K562 (cell line): ENCODE measurements around the gene EPHA2. TPM values are rescaled to one million over a fixed set of nuclear protein-coding genes. Genes with fewer than 3 reads are reported as not detected.

Experiments
- ATAC-seq: fragments of 200-7000 bp; cut with Tn5 transposase; 3 replicates; pipeline ENCODE4 v1.9.1; 2020; ENCODE audit warnings: moderate library complexity
- BruUV-seq: library from RNA; stranded (reverse); fragments of 400-500 nt; replicated peaks from 2 replicates; lab custom pipeline; 2021; lab: Mats Ljungman, UMichigan
- CTCF ChIA-PET: fragments of 300-600 bp; formaldehyde crosslinking; extraction: SDS; loops from one replicate; lab custom pipeline; 2021; ENCODE audit warnings: low intra/inter-chr PET ratio; lab: Yijun Ruan, JAX
- POLR2A ChIA-PET: fragments of 300-600, 350-650 bp; sonication (Branson Sonifier 250); formaldehyde crosslinking; extraction: SDS; loops from one replicate; lab custom pipeline; 2021; ENCODE audit warnings: antibody characterized with exemption, inconsistent platforms; lab: Yijun Ruan, JAX
- DNase-seq, 4 experiments: peaks; one replicate each; pipeline versions ENCODE4 v3.0.0 to v3.0.0-alpha.2; 2011 to 2018; ENCODE audit warnings: low spot score in 3 of 4, mixed read lengths in 3 of 4; ENCODE audit errors: extremely low read depth in 1 of 4
- FAIRE-seq: peaks from 2 replicates; lab custom pipeline; 2011; peaks lifted over from hg19 to GRCh38; lab: Jason Lieb, UNC
- H2AFZ ChIP-seq: 2 replicates; pipeline ENCODE4 v1.6.0; 2011; ENCODE audit warnings: low read depth, low read length, control low read depth, inconsistent platforms
- H3K27ac ChIP-seq: fragments of 200-600 bp; 3 replicates; pipeline ENCODE4 v1.8.0; 2011; ENCODE audit warnings: low read depth, mild to moderate bottlenecking, control low read depth, inconsistent platforms, low read length, moderate library complexity, mixed read lengths; ENCODE audit errors: extremely low read depth
- H3K27me3 ChIP-seq, 2 experiments: fragments of 300-600 bp in 1 of 2; 2 replicates in 1 of 2; 3 replicates in 1 of 2; pipeline versions ENCODE4 v1.6.0 to v1.8.0; 2011; ENCODE audit warnings: inconsistent platforms in 2 of 2, low read length in 2 of 2, mild to moderate bottlenecking in 1 of 2, mixed read lengths in 1 of 2, moderate library complexity in 1 of 2; ENCODE audit not compliant: control insufficient read depth in 2 of 2, insufficient read depth in 2 of 2
- H3K36me3 ChIP-seq: fragments of 300-600 bp; 3 replicates; pipeline ENCODE4 v1.8.0; 2011; ENCODE audit warnings: mild to moderate bottlenecking, low read length, inconsistent platforms; ENCODE audit not compliant: control insufficient read depth, insufficient read depth
- H3K4me1 ChIP-seq, 2 experiments: fragments of 200-600 bp in 1 of 2; replicated peaks in 1 of 2; 2 replicates in 1 of 2; 3 replicates in 1 of 2; pipeline versions ENCODE4 v1.5.1 to v1.8.0; 2011; ENCODE audit warnings: inconsistent platforms in 2 of 2, low read length in 2 of 2, mild to moderate bottlenecking in 1 of 2, mixed read lengths in 1 of 2, moderate library complexity in 1 of 2; ENCODE audit not compliant: control insufficient read depth in 2 of 2, insufficient read depth in 2 of 2
- H3K4me2 ChIP-seq: 2 replicates; pipeline ENCODE4 v1.6.1; 2011; ENCODE audit warnings: low read length, control low read depth, inconsistent platforms, mixed read lengths; ENCODE audit not compliant: insufficient read depth
- H3K4me3 ChIP-seq: fragments of 200-600 bp; sonication (generic), shearing (Covaris generic); 2 replicates; pipeline ENCODE4 v1.5.1; 2016; ENCODE audit warnings: control low read depth, inconsistent platforms
- H3K79me2 ChIP-seq: fragments of 200-600 bp; 3 replicates; pipeline ENCODE4 v1.8.0; 2011; ENCODE audit warnings: low read length, inconsistent platforms; ENCODE audit not compliant: control insufficient read depth, insufficient read depth
- H3K9ac ChIP-seq, 2 experiments: 2 replicates each; pipeline versions ENCODE4 v1.6.0 to v1.6.1; 2011; ENCODE audit warnings: low read depth in 2 of 2, low read length in 2 of 2, control low read depth in 1 of 2, inconsistent platforms in 1 of 2, mild to moderate bottlenecking in 1 of 2, mixed read lengths in 1 of 2; ENCODE audit not compliant: insufficient read depth in 1 of 2
- H3K9me1 ChIP-seq: one replicate; pipeline ENCODE4 v1.6.0; 2011; ENCODE audit warnings: inconsistent platforms, mild to moderate bottlenecking, low read length, moderate library complexity; ENCODE audit not compliant: control insufficient read depth, insufficient read depth
- H3K9me3 ChIP-seq: replicated peaks from 2 replicates; pipeline ENCODE4 v1.5.1; 2011; ENCODE audit warnings: low read depth, low read length, inconsistent platforms; ENCODE audit not compliant: control insufficient read depth, insufficient read depth
- H4K20me1 ChIP-seq: replicated peaks from 2 replicates; pipeline ENCODE4 v1.6.1; 2011; ENCODE audit warnings: low read length, inconsistent platforms, mixed read lengths; ENCODE audit not compliant: control insufficient read depth, insufficient read depth
- COPS2 ChIP-seq: fragments of 450-650 bp; conservative IDR thresholded peaks from 2 replicates; pipeline ENCODE4 v1.6.1; 2016; ENCODE audit warnings: mild to moderate bottlenecking, moderate library complexity
- CSDE1 ChIP-seq, 2 experiments: fragments of 450-650 bp; IDR thresholded peaks; 2 replicates each; pipeline ENCODE4 v1.6.1; 2016; ENCODE audit warnings: mild to moderate bottlenecking in 1 of 2
- ELK3 ChIP-seq: fragments of 450-650 bp; formaldehyde crosslinking; IDR thresholded peaks from 2 replicates; pipeline ENCODE4 v1.4.0; 2020; ENCODE audit warnings: mild to moderate bottlenecking
- FIP1L1 ChIP-seq: fragments of 200-400 bp; formaldehyde crosslinking; IDR thresholded peaks from 2 replicates; pipeline ENCODE4 v1.6.1; 2018; ENCODE audit warnings: mild to moderate bottlenecking, low read depth, low read length; ENCODE audit not compliant: poor library complexity, severe bottlenecking
- HDAC1 ChIP-seq, 2 experiments: fragments of 450-650 bp; IDR thresholded peaks; 2 replicates each; pipeline ENCODE4 v1.6.1; 2016 to 2017; ENCODE audit warnings: inconsistent platforms in 1 of 2, mild to moderate bottlenecking in 1 of 2, moderate library complexity in 1 of 2
- TFAM ChIP-seq: fragments of 250-450 bp; sonication (Bioruptor Pico); conservative IDR thresholded peaks from 2 replicates; pipeline ENCODE4 v1.5.0; 2021; ENCODE audit warnings: mild to moderate bottlenecking, moderate library complexity
- VEZF1 ChIP-seq: fragments of 200-800 bp; sonication (Bioruptor generic); IDR thresholded peaks from 2 replicates; pipeline ENCODE4 v1.6.1; 2017; ENCODE audit warnings: missing genetic modification characterization, missing compliant biosample characterization
- ZBTB40 ChIP-seq, 2 experiments: fragments of 450-650 bp in 1 of 2; sonication (generic) in 1 of 2; formaldehyde crosslinking in 1 of 2; IDR thresholded peaks; 2 replicates each; pipeline versions ENCODE4 v1.7.1 to v1.9.0; 2016 to 2022; ENCODE audit warnings: inconsistent platforms in 1 of 2, mild to moderate bottlenecking in 1 of 2, missing genetic modification reagents in 1 of 2
- ZNF354B ChIP-seq: fragments of 250-450 bp; sonication (Bioruptor Pico); IDR thresholded peaks from 2 replicates; pipeline ENCODE4 v1.4.0; 2020
- WGBS: fragments of 100-300 bp; shearing (Covaris generic); methylation state at CpG from one replicate; pipeline ENCODE4 v1.1.6; 2016; ENCODE audit warnings: low coverage, mixed read lengths; ENCODE audit not compliant: insufficient coverage; ENCODE audit errors: missing lambda C conversion rate; 5-methylcytosine and 5-hydroxymethylcytosine counted together
- in situ Hi-C: fragments of 300-500 bp; cut with MboI; formaldehyde crosslinking; loops from 4 replicates; pipeline ENCODE4 v1.15.0; 2018; ENCODE audit warnings: inconsistent platforms, mixed read lengths
- intact Hi-C: fragments of 100-400 bp; cut with micrococcal nuclease; formaldehyde crosslinking; loops from 2 replicates; pipeline ENCODE4 v1.14.2; 2022
- polyA plus RNA-seq, 8 experiments: library from polyadenylated mRNA; depleted of rRNA in 4 of 8; stranded (reverse) in 5 of 8; unstranded in 3 of 8; fragments of >200 nt; fragmentation: Nextera tagmentation in 2 of 8; fragmentation: Illumina TruSeq in 1 of 8; extraction: Ambion mirVana in 2 of 8; extraction: Trizol in 1 of 8; gene quantifications; 2 replicates each; pipeline versions ENCODE4 v1.2.1 to v1.2.3, GENCODE V29; 2011 to 2014; ENCODE audit warnings: inconsistent platforms in 1 of 8, missing spikeins in 1 of 8
- total RNA-seq, 7 experiments: library from RNA; depleted of rRNA in 6 of 7; stranded (reverse); fragments of >200 nt in 6 of 7; fragmentation: Illumina TruSeq in 2 of 7; extraction: Trizol in 2 of 7; gene quantifications; 2 replicates each; pipeline versions ENCODE4 v1.2.1 to v1.2.3, GENCODE V29; 2011 to 2021; ENCODE audit warnings: low replicate concordance in 1 of 7

Gene EPHA2
- total and polyA plus RNA-seq, 9 of the 15 experiments (the other 6 are each of a cell fraction or from before 2014, with no cell fraction given) = 0.04 to 0.40 (median 0.07) TPM; not detected in 4

GRCh38 chr1:16177306-16177705 is 21.4 kb upstream of the EPHA2 start (continued):
- TF ChIP-seq ELK3 (CRISPR knock-in tag) = no peak
- no peak for TF ChIP-seq VEZF1 (CRISPR knock-in tag)
- TF ChIP-seq COPS2 = no peak

GRCh38 chr1:16176653-16177052 is 20.8 kb upstream of the EPHA2 start:
- no peak for DNase-seq
- TF ChIP-seq HDAC1 (IDR thresholded peaks at IDR 0.05) = no peak
- TF ChIP-seq FIP1L1 = no peak
- no peak for TF ChIP-seq ZBTB40 (IDR thresholded peaks at IDR 0.05)
- no peak for TF ChIP-seq ZBTB40 (CRISPR knock-in tag; IDR thresholded peaks at IDR 0.05)
- TF ChIP-seq ZNF354B (CRISPR knock-in tag) = no peak
- TF ChIP-seq CSDE1 (IDR thresholded peaks at IDR 0.05) = no peak
- no peak for TF ChIP-seq TFAM

More at GRCh38 chr1:16176653-16177052, 20.8 kb upstream of the EPHA2 start:
- WGBS = 75% methylated on average over 6 of the region's 7 CpGs
- intact Hi-C loops = loop anchor here (5.0 kb wide), 1 partner anchor 34 kb away; no protein-coding TSS in a partner anchor
- ATAC-seq = no peak
- Histone ChIP-seq H3K4me1 (peaks cover 33 to 50% of the 10 kb centered on the region in 2 experiments), H2AFZ (no peak overlapping the region; the same call in 1 of the 2 replicates), H3K27ac (no peak overlapping the region), H3K27me3 (no peaks in the 10 kb centered on the region), H3K9me3 (no peaks in the 10 kb centered on the region), H3K4me2 (no peak overlapping the region), H3K36me3 (no peaks in the 10 kb centered on the region), H3K9ac (peak overlapping the region in 1 of 2 experiments; percentile 61; a peak in 1 of 4 replicates), H3K9me1 (no peaks in the 10 kb centered on the region), H4K20me1 (no peaks in the 10 kb centered on the region), H3K79me2 (no peaks in the 10 kb centered on the region), H3K4me3 (no peak overlapping the region)
- in situ Hi-C loops = no loop called here
- BruUV-seq = no TSS peak
- ChIA-PET CTCF (no interaction called here), POLR2A (interaction anchor here (0.6 kb wide), 1 partner anchor 167 kb away, joined by 4 read pairs; no protein-coding TSS in a partner anchor)
- FAIRE-seq = no peak
